ENCODE results near the gene C5orf63. TPM values are rescaled to one million over a fixed set of nuclear protein-coding genes. Genes with fewer than 3 reads are reported as not detected.

C5orf63 gene
- total RNA-seq, 2 experiments from 2014 or later, result 4.2 TPM; not detected in 1

GRCh38 chr5:127015716-127016115 lies 57.6 kb downstream of the C5orf63 start:
- no peaks in the 10 kb centered on the region for H3K9me3 ChIP-seq (ENCODE audit: low read length)
- intact Hi-C loops (cut with micrococcal nuclease; ENCODE audit: unreplicated experiment), result no loop called here
- ChIA-PET CTCF (ENCODE audit: unreplicated experiment) (no interaction called here), POLR2A (no interaction called here)
- no peaks in the 10 kb centered on the region for H4K20me1 ChIP-seq (ENCODE audit: insufficient read depth, low read length)
- H3K4me1 ChIP-seq (ENCODE audit: insufficient read depth, low read length, poor library complexity, severe bottlenecking), result no peaks in the 10 kb centered on the region
- BruUV-seq (replicated peaks), result no TSS peak
- 0 out of 2 replicates have a peak, but pooled peaks cover 3% of the 10 kb centered on the region for H3K79me2 ChIP-seq (ENCODE audit: insufficient read depth, low read depth, low read length)
- no peak overlapping the region for H3K4me2 ChIP-seq (ENCODE audit: low read length)
- no peaks in the 10 kb centered on the region for H3K36me3 ChIP-seq (ENCODE audit: insufficient read depth, low read length)
- H3K4me3 ChIP-seq (ENCODE audit: low read depth, low read length, poor library complexity, severe bottlenecking), result no peak overlapping the region
- DNase-seq (ENCODE audit: low spot score), result no peak
- TF ChIP-seq EZH2phosphoT487 (IDR thresholded peaks at IDR 0.05; ENCODE audit: borderline replicate concordance, low read depth, low read length), result no peak
- TF ChIP-seq CTCF (conservative IDR thresholded peaks at IDR 0.05; ENCODE audit: low read length), result no peak
- H3K9me2 ChIP-seq (ENCODE audit: insufficient read depth, low read length), result no peaks in the 10 kb centered on the region
- no peak overlapping the region for H3K27ac ChIP-seq (ENCODE audit: low read depth, low read length, poor library complexity, severe bottlenecking)
- H2AFZ ChIP-seq (ENCODE audit: low read length), result no peak overlapping the region

- intact Hi-C loops (cut with micrococcal nuclease; ENCODE audit: unreplicated experiment), result no loop called here
- Histone ChIP-seq H3K4me3 (ENCODE audit: low read depth, low read length, poor library complexity, severe bottlenecking) (no peak overlapping the region), H3K79me2 (ENCODE audit: insufficient read depth, low read depth, low read length) (0 out of 2 replicates have a peak, but pooled peaks cover 3% of the 10 kb centered on the region), H3K4me1 (ENCODE audit: insufficient read depth, low read length, poor library complexity, severe bottlenecking) (no peaks in the 10 kb centered on the region), H3K4me2 (ENCODE audit: low read length) (no peak overlapping the region), H3K27ac (ENCODE audit: low read depth, low read length, poor library complexity, severe bottlenecking) (no peak overlapping the region), H3K36me3 (ENCODE audit: insufficient read depth, low read length) (no peaks in the 10 kb centered on the region), H2AFZ (ENCODE audit: low read length) (no peak overlapping the region), H4K20me1 (ENCODE audit: insufficient read depth, low read length) (no peaks in the 10 kb centered on the region), H3K9me3 (ENCODE audit: low read length) (no peaks in the 10 kb centered on the region), H3K9me2 (ENCODE audit: insufficient read depth, low read length) (no peaks in the 10 kb centered on the region)
- no peak for DNase-seq (ENCODE audit: low spot score)
- CTCF ChIA-PET (ENCODE audit: unreplicated experiment), result no interaction called here
- BruUV-seq (replicated peaks), result no TSS peak
- POLR2A ChIA-PET, result interaction anchor here (0.7 to 0.9 kb wide), 2 partner anchors 9 to 11 kb away, joined by 3 read pairs; no protein-coding TSS in a partner anchor
- TF ChIP-seq EZH2phosphoT487 (IDR thresholded peaks at IDR 0.05; ENCODE audit: borderline replicate concordance, low read depth, low read length), result no peak
- TF ChIP-seq CTCF (conservative IDR thresholded peaks at IDR 0.05; ENCODE audit: low read length), result no peak
Measured at GRCh38 chr5:127014573-127014972, 58.7 kb downstream of the C5orf63 start.

- ChIA-PET CTCF (ENCODE audit: unreplicated experiment) (no interaction called here), POLR2A (interaction anchor here (0.9 kb wide), 1 partner anchor 362 kb away, joined by 3 read pairs; no protein-coding TSS in a partner anchor)
- Histone ChIP-seq H3K4me1 (ENCODE audit: insufficient read depth, low read length, poor library complexity, severe bottlenecking) (no peaks in the 10 kb centered on the region), H3K27ac (ENCODE audit: low read depth, low read length, poor library complexity, severe bottlenecking) (no peak overlapping the region), H3K36me3 (ENCODE audit: insufficient read depth, low read length) (no peaks in the 10 kb centered on the region), H3K4me3 (ENCODE audit: low read depth, low read length, poor library complexity, severe bottlenecking) (no peak overlapping the region), H3K4me2 (ENCODE audit: low read length) (no peak overlapping the region), H3K9me3 (ENCODE audit: low read length) (no peaks in the 10 kb centered on the region), H2AFZ (ENCODE audit: low read length) (no peak overlapping the region), H4K20me1 (ENCODE audit: insufficient read depth, low read length) (no peaks in the 10 kb centered on the region), H3K9me2 (ENCODE audit: insufficient read depth, low read length) (no peaks in the 10 kb centered on the region), H3K79me2 (ENCODE audit: insufficient read depth, low read depth, low read length) (0 out of 2 replicates have a peak, but pooled peaks cover 3% of the 10 kb centered on the region)
- no peak for DNase-seq (ENCODE audit: low spot score)
- BruUV-seq (replicated peaks), result no TSS peak
- intact Hi-C loops (cut with micrococcal nuclease; ENCODE audit: unreplicated experiment), result no loop called here
- TF ChIP-seq EZH2phosphoT487 (IDR thresholded peaks at IDR 0.05; ENCODE audit: borderline replicate concordance, low read depth, low read length), result no peak
- no peak for TF ChIP-seq CTCF (conservative IDR thresholded peaks at IDR 0.05; ENCODE audit: low read length)
Measured at GRCh38 chr5:127013407-127013806, 59.9 kb downstream of the C5orf63 start.
